GM23338 (cell line): ENCODE results near the gene ZC3H6. TPM values are rescaled to one million over a fixed set of nuclear protein-coding genes. Genes with fewer than 3 reads are reported as not detected.

Source experiments
- ATAC-seq: fragments of 200-7000 bp; cut with Tn5 transposase; 3 replicates; pipeline ENCODE4 v1.9.1; 2020
- DNase-seq: peaks from one replicate; pipeline ENCODE4 v3.0.0-alpha.2; 2015; ENCODE audit warnings: low spot score
- H2AFZ ChIP-seq: fragments of 200-600 bp; sonication (generic); 2 replicates; pipeline ENCODE4 v1.8.0; 2016; ENCODE audit warnings: antibody characterized with exemption, mild to moderate bottlenecking, moderate library complexity
- H3F3A ChIP-seq: fragments of 200-600 bp; sonication (generic); replicated peaks from 2 replicates; pipeline ENCODE4 v1.8.0; 2017; ENCODE audit warnings: antibody characterized with exemption, mixed run types, low read depth
- H3K27ac ChIP-seq: fragments of 200-600 bp; sonication (generic); 2 replicates; pipeline ENCODE4 v1.6.1; 2016; ENCODE audit warnings: low read depth
- H3K27me3 ChIP-seq: fragments of 200-600 bp; sonication (generic); 2 replicates; pipeline ENCODE4 v1.8.0; 2016; ENCODE audit warnings: mild to moderate bottlenecking, mixed run types, moderate library complexity; ENCODE audit not compliant: insufficient read depth
- H3K36me3 ChIP-seq: fragments of 200-600 bp; sonication (generic); 2 replicates; pipeline ENCODE4 v1.8.0; 2016; ENCODE audit warnings: mild to moderate bottlenecking; ENCODE audit not compliant: insufficient read depth
- H3K4me1 ChIP-seq: fragments of 200-600 bp; sonication (generic); 2 replicates; pipeline ENCODE4 v1.8.0; 2016; ENCODE audit warnings: mild to moderate bottlenecking, moderate library complexity; ENCODE audit not compliant: insufficient read depth
- H3K4me2 ChIP-seq: fragments of 200-600 bp; sonication (generic); 2 replicates; pipeline ENCODE4 v1.7.1; 2017; ENCODE audit warnings: mixed run types
- H3K4me3 ChIP-seq: fragments of 200-600 bp; sonication (generic); 2 replicates; pipeline ENCODE4 v1.6.1; 2016; ENCODE audit warnings: mixed run types
- H3K79me2 ChIP-seq: fragments of 200-600 bp; sonication (generic); replicated peaks from 2 replicates; pipeline ENCODE4 v1.8.0; 2017; ENCODE audit warnings: mild to moderate bottlenecking; ENCODE audit not compliant: insufficient read depth
- H3K9me2 ChIP-seq: fragments of 200-600 bp; sonication (generic); 2 replicates; pipeline ENCODE4 v1.8.0; 2017; ENCODE audit not compliant: insufficient read depth
- H4K20me1 ChIP-seq: fragments of 200-600 bp; sonication (generic); replicated peaks from 2 replicates; pipeline ENCODE4 v1.8.0; 2017; ENCODE audit warnings: mild to moderate bottlenecking; ENCODE audit not compliant: insufficient read depth
- H3K27ac Mint-ChIP-seq: 2 replicates; pipeline ENCODE4 v1.8.0; 2020; ENCODE audit warnings: inconsistent platforms, mild to moderate bottlenecking, moderate library complexity, mixed read lengths
- H3K27me3 Mint-ChIP-seq: 3 replicates; pipeline ENCODE4 v1.8.0; 2022; ENCODE audit warnings: low read depth, mild to moderate bottlenecking, moderate library complexity, mixed read lengths, inconsistent platforms; ENCODE audit not compliant: insufficient read depth, poor library complexity
- H3K36me3 Mint-ChIP-seq: 3 replicates; pipeline ENCODE4 v1.8.0; 2021; ENCODE audit warnings: low read depth, mild to moderate bottlenecking, inconsistent platforms, moderate library complexity, mixed read lengths
- H3K4me1 Mint-ChIP-seq: 3 replicates; pipeline ENCODE4 v1.8.0; 2020; ENCODE audit warnings: mild to moderate bottlenecking, inconsistent platforms, mixed read lengths
- H3K4me3 Mint-ChIP-seq: 3 replicates; pipeline ENCODE4 v1.8.0; 2021; ENCODE audit warnings: moderate library complexity, mild to moderate bottlenecking, inconsistent platforms, mixed read lengths
- H3K9me3 Mint-ChIP-seq: 3 replicates; pipeline ENCODE4 v1.8.0; 2020; ENCODE audit warnings: moderate library complexity, mild to moderate bottlenecking, inconsistent platforms, mixed read lengths
- CREB1 ChIP-seq: fragments of 250-450 bp; sonication (Bioruptor Pico); IDR thresholded peaks from 2 replicates; pipeline ENCODE4 v1.5.0; 2020; ENCODE audit warnings: low read depth, mild to moderate bottlenecking, moderate library complexity
- EZH2 ChIP-seq: fragments of 200-600 bp; sonication (generic); IDR thresholded peaks from one replicate; pipeline ENCODE4 v1.8.0; 2017; ENCODE audit warnings: antibody characterized with exemption, mild to moderate bottlenecking, low read depth; ENCODE audit not compliant: unreplicated experiment
- EZH2phosphoT487 ChIP-seq: fragments of 200-600 bp; sonication (generic); IDR thresholded peaks from one replicate; pipeline ENCODE4 v1.8.1; 2018; ENCODE audit warnings: antibody characterized with exemption; ENCODE audit not compliant: unreplicated experiment
- JUNB ChIP-seq: IDR thresholded peaks from one replicate; pipeline ENCODE4 v1.6.1; 2016; ENCODE audit warnings: antibody characterized with exemption; ENCODE audit not compliant: unreplicated experiment
- NANOG ChIP-seq: IDR thresholded peaks from 2 replicates; pipeline ENCODE4 v1.6.1; 2016; ENCODE audit warnings: antibody characterized with exemption, borderline replicate concordance
- POLR2AphosphoS5 ChIP-seq: IDR thresholded peaks from 2 replicates; pipeline ENCODE4 v1.6.1; 2016; ENCODE audit warnings: antibody characterized with exemption, low read depth
- REST ChIP-seq: IDR thresholded peaks from one replicate; pipeline ENCODE4 v1.6.1; 2018; ENCODE audit warnings: antibody characterized with exemption; ENCODE audit not compliant: unreplicated experiment
- STAT1 ChIP-seq: IDR thresholded peaks from one replicate; pipeline ENCODE4 v1.6.1; 2016; ENCODE audit warnings: antibody characterized with exemption; ENCODE audit not compliant: unreplicated experiment
- polyA plus RNA-seq: library from polyadenylated mRNA; unstranded; fragments of >200 nt; fragmentation: Nextera tagmentation; extraction: Ambion mirVana; gene quantifications from 2 replicates; pipeline ENCODE4 v1.2.1, GENCODE V29; 2016
- total RNA-seq: library from RNA; depleted of rRNA; stranded (reverse); fragments of >200 nt; shearing (Covaris generic); gene quantifications from 2 replicates; pipeline ENCODE4 v1.2.3, GENCODE V29; 2014
- TF ChIP-seq, protein P1 (sequence below): IDR thresholded peaks from 2 replicates; pipeline ENCODE4 v1.6.1; 2016; ENCODE audit warnings: antibody characterized with exemption
- TF ChIP-seq, protein P2 (sequence below), 2 experiments: fragments of 200-600 bp in 1 of 2; sonication (generic) in 1 of 2; conservative IDR thresholded peaks; 2 replicates each; pipeline versions ENCODE4 v1.5.1 to v1.6.1; 2016 to 2017; ENCODE audit warnings: antibody characterized with exemption in 2 of 2, low read depth in 2 of 2, mild to moderate bottlenecking in 2 of 2, moderate library complexity in 1 of 2

Gene ZC3H6
- total and polyA plus RNA-seq, 2 experiments from 2014 or later: 4.9 to 8.0 TPM

GRCh38 chr2:112314856-112315255 is 39.5 kb downstream of the ZC3H6 start:
- Mint-ChIP-seq H3K27ac (no peak overlapping the region), H3K4me1 (no peaks in the 10 kb centered on the region), H3K4me3 (no peak overlapping the region), H3K36me3 (no peaks in the 10 kb centered on the region), H3K9me3 (no peaks in the 10 kb centered on the region), H3K27me3 (no peaks in the 10 kb centered on the region)
- Histone ChIP-seq H2AFZ (no peak overlapping the region), H3K27ac (no peak overlapping the region), H3K36me3 (no peaks in the 10 kb centered on the region), H3F3A (no peaks in the 10 kb centered on the region), H3K9me2 (no peaks in the 10 kb centered on the region), H4K20me1 (no peaks in the 10 kb centered on the region), H3K4me1 (no peaks in the 10 kb centered on the region), H3K79me2 (no peaks in the 10 kb centered on the region), H3K4me2 (no peak overlapping the region), H3K4me3 (no peak overlapping the region), H3K27me3 (no peaks in the 10 kb centered on the region)
- ATAC-seq (no peak), DNase-seq (no peak)
- TF ChIP-seq POLR2AphosphoS5 (no peak), STAT1 (no peak), REST (no peak)
- TF ChIP-seq, protein P1, sequence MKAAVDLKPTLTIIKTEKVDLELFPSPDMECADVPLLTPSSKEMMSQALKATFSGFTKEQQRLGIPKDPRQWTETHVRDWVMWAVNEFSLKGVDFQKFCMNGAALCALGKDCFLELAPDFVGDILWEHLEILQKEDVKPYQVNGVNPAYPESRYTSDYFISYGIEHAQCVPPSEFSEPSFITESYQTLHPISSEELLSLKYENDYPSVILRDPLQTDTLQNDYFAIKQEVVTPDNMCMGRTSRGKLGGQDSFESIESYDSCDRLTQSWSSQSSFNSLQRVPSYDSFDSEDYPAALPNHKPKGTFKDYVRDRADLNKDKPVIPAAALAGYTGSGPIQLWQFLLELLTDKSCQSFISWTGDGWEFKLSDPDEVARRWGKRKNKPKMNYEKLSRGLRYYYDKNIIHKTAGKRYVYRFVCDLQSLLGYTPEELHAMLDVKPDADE: no peak
- TF ChIP-seq, protein P2, sequence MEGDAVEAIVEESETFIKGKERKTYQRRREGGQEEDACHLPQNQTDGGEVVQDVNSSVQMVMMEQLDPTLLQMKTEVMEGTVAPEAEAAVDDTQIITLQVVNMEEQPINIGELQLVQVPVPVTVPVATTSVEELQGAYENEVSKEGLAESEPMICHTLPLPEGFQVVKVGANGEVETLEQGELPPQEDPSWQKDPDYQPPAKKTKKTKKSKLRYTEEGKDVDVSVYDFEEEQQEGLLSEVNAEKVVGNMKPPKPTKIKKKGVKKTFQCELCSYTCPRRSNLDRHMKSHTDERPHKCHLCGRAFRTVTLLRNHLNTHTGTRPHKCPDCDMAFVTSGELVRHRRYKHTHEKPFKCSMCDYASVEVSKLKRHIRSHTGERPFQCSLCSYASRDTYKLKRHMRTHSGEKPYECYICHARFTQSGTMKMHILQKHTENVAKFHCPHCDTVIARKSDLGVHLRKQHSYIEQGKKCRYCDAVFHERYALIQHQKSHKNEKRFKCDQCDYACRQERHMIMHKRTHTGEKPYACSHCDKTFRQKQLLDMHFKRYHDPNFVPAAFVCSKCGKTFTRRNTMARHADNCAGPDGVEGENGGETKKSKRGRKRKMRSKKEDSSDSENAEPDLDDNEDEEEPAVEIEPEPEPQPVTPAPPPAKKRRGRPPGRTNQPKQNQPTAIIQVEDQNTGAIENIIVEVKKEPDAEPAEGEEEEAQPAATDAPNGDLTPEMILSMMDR (conservative IDR thresholded peaks at IDR 0.05; ENCODE audit: low read depth in 2 of 2): no peak

DNA sequence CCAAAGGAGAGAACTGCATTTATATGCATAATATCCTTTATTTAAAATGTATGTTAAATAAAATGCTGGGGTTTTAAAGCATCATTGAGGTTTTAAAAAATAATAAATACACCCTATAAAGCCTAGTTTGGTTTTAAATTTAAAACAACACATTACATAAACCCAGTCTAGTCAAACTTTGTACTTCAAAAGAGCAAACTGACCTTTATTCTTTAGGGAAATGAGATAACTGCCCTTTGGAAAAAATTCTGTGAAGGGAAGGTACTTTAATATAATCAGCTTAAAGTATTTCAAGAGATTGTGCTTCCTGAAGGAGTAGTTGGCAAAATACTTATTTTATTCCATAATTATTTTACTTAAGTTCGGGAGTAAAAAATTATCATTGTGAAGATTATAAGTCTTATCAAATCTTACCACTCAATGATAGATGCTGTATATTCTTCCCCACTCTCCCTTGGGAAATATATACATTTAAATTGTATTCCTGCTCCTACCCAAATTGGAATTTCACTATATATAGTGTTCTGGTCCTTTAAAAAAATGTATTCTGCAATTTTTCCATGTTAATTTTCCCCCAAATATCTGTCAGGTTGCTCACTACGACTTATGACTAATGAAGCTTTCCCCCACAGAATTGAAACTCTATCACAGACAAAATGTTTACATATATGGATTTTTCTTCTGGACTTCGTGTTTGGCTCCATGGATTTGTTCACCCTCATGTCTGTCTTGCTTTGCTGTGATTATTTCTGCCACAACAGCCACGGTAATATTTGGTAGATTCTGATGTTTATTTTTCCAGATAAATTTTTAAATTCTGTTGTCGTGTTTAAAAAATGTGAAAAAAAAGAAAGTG is 42.1 kb downstream of the ZC3H6 start:
- H3K4me3 ChIP-seq: no peak overlapping the region
- Mint-ChIP-seq H3K36me3 (no peaks in the 10 kb centered on the region), H3K27ac (no peak overlapping the region), H3K27me3 (no peaks in the 10 kb centered on the region), H3K4me1 (peaks cover 2% of the 10 kb centered on the region; the same call in 2 of the 3 replicates), H3K9me3 (no peaks in the 10 kb centered on the region), H3K4me3 (no peak overlapping the region)
- TF ChIP-seq, protein P2 (conservative IDR thresholded peaks at IDR 0.05; ENCODE audit: low read depth in 2 of 2): no peak
- TF ChIP-seq STAT1 (no peak), NANOG (no peak), JUNB (no peak), EZH2 (no peak), EZH2phosphoT487 (no peak), CREB1 (CRISPR knock-in tag) (no peak)
- H4K20me1 ChIP-seq: no peaks in the 10 kb centered on the region
- no peaks in the 10 kb centered on the region for H3K79me2 ChIP-seq
- DNase-seq: no peak
- no peaks in the 10 kb centered on the region for H3K36me3 ChIP-seq
- ATAC-seq: no peak
- no peak overlapping the region for H3K27ac ChIP-seq
- H3F3A ChIP-seq: no peaks in the 10 kb centered on the region
- no peak overlapping the region for H3K4me2 ChIP-seq
- no peak overlapping the region for H2AFZ ChIP-seq
- H3K9me2 ChIP-seq: no peaks in the 10 kb centered on the region
- H3K4me1 ChIP-seq: no peaks in the 10 kb centered on the region
- no peaks in the 10 kb centered on the region for H3K27me3 ChIP-seq
